HG03103 (cell line): ENCODE measurements around the gene TRIP13.
"Not testable (repeated sequence)": the region's sequence is repeated elsewhere in the genome, so short reads cannot be mapped to it uniquely, and the experiment has no call there.

Experiments used
- ATAC-seq: cut with Tn5 transposase; IDR thresholded peaks from one replicate; pipeline ENCODE4 v1.9.1; 2021; ENCODE audit warnings: low read depth; ENCODE audit not compliant: unreplicated experiment

TRIP13 gene

GRCh38 chr5:934381-934967, 41.8 kb downstream of the TRIP13 start:
- ATAC-seq: not testable (repeated sequence)

DNA sequence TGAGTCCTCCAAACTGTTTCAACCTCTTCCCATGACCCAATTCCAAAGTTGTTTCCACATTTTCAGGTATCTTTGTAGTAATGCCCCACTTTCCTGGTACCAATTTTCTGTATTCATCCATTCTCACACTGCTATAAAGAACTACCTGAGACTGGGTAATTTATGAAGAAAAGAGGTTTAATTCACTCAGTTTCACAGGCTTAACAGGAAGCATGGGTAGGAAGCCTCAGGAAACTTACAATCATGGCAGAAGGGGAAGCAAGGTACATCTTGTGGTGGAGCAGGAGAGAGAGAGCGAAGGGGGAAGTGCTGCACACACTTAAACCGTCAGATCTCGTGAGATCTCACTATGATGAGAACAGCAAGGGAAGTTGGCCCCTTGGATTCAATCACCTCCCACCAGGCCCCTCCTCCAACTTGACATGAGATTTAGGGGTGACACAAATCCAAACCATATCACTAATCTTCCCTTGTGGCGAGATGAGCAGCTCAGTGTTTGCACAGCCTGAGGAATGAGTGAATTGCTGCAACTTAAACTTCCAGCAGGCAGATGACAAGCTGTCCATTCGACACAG, 42.9 kb downstream of the TRIP13 start:
- ATAC-seq: no peak

DNA sequence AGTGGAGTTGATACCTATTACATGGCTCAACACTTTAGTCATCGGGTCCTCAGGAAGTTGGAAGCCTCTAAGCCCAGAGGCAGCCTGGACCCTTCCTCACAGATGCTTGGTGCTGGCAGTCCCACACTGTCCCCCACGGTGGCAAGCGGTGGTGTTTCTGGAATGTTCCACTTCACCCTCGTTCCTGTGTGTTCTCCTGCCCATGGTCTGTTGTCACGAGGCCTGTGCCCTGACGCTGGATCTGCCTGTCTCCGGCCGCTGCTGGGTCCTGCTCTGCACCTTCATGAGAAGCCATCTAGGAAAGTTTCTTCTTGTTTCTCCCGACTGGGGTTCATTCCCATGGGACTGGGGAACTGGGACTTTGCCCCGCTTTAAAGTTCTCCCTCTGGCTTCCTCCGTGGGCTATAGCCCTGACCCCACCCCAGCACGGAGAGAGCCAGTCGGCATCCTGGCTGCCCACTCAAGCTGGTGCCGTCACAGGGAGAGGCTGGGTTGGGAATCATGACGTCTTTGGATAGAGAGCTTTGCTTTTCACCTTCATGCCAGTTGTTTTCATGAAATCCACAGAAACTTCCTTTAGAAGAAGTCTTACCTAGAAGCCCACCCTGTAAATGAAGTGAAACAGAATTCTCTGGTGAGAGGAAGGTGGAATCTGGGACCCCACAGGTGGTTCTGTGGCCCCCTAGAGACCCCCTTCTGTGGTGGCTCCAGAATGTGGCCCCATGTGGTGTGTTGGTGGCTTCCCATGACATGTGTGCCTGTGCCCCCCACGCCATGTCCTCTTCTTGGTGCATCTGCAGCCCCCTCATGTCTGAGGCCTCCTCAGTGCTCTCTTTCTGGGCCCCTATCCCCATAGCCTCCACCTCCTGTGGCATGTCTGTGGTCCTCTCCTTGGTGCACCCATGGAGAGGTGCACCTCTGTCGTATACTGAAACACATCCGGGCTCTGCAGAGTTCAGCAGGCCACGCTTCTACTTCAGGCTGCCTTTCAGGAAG, 43.8 kb downstream of the TRIP13 start:
- ATAC-seq: no peak

- no peak for ATAC-seq
Measured at GRCh38 chr5:937151-937924, 44.7 kb downstream of the TRIP13 start.

GRCh38 chr5:939368-939767, 46.7 kb downstream of the TRIP13 start:
- no peak for ATAC-seq

- ATAC-seq: not testable (repeated sequence)
Measured at GRCh38 chr5:940741-941140, 48.1 kb downstream of the TRIP13 start.

DNA sequence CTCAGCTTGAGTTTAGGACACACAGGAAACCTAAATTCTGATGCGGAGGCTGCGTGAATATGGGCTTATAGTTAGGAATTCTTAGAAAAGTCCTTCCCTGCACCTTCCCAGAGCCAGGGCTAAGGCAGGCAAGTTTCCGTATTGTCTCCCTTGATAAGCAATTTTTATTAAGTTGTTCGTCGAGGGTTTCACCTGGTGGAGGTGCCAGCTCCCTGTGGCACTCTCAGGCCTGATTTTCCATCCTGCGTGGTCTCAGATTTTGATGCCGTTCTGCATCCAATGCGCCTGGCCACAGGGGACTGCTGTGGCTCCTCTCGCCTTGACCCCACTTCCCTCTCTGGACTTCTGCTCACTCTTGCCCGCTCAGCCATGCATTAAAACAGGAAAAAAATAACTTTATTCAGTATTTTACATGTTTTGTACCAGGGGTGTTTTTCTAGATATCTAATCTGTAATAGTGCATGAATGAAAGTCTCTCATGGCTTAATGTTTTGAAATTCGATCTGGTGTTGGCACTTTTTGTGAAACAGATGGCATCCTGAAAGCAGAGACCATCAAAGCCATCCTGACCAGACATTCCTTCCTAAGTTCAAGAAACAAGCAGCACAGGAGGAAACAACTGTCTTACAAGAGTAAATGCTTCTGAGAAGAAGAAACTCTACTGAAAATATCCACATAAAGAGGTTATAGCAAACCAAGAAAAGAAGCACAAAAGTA, 50.7 kb downstream of the TRIP13 start:
- ATAC-seq: no peak

DNA sequence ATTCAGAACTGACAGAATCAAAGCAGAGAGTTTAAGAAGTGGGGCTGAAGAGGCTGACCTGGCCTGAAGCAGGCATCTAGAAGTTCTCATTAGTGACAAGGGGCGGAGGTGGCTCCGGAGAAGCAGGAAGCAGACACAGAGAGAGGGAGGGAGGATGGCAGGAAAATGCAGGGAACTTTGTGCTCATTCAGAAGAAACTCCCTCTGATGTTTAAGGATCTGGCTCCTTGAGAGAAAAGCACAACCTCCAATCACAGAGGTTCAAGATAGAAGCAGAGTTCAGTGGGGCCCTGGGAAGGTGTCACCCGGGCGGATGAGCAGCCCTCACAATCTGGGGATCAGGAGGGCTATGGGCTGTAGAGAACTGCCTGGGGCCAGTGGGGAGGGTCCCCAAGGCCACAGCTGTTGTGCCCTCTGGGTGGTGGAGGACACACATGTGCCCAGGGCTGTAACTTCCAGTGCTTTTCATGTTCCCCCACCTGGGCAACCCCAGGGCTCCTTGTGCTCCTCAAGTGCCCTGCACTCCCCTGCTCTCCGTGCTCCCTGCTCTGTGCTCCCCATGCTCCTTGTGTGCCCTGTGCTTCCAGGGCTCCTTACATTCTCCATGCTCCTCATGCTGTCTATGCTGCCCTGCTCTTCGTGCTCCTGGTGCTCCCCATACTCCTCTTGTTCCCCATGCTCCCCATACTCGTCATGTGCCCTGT, 51.4 kb downstream of the TRIP13 start:
- ATAC-seq: no peak

DNA sequence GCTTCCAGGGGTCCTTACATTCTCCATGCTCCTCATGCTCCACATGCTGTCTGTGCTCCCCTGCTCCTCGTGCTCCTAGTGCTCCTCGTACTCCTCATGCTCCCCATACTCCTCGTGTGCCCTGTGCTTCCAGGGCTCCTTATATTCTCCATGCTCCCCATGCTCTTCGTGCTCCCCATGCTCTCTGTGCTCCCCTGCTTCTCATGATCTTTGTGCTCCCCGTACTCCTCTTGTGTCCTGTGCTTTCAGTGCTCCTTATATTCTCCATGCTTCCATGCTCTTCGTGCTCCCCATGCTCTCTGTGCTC, 51.9 kb downstream of the TRIP13 start:
- ATAC-seq: no peak

DNA sequence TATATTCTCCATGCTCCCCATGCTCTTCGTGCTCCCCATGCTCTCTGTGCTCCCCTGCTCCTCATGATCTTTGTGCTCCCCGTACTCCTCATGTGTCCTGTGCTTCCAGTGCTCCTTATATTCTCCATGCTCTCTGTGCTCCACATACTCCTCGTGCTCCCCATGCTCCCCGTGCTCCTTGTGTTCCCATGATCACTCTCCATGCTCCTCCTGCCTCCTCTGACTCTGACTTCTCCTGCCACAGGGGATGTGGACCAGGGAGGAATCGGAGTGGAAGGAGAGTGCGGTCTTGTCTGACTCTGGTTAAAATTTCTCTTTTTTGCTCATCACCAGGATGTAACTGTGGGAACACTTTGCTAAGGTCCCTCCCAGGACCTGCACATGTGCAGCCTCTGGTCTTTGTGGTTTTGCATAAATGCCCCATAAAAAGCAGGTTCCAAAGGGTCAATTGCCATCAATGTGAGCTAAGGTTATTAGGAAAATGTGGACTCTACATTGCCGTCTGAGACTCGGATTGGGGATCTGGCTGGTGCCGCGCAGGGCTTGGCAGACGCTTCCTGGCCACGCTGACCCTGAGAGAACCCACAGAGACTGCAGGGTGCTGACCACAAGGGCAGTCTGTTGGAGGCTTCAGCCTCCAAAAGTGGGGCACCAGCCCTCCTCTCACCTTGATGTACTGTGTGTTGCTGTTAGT, 52.5 kb downstream of the TRIP13 start:
- no peak for ATAC-seq

GRCh38 chr5:945691-946551, 53.2 kb downstream of the TRIP13 start:
- ATAC-seq: no peak

GRCh38 chr5:946720-947625, 54.3 kb downstream of the TRIP13 start:
- ATAC-seq: no peak

DNA sequence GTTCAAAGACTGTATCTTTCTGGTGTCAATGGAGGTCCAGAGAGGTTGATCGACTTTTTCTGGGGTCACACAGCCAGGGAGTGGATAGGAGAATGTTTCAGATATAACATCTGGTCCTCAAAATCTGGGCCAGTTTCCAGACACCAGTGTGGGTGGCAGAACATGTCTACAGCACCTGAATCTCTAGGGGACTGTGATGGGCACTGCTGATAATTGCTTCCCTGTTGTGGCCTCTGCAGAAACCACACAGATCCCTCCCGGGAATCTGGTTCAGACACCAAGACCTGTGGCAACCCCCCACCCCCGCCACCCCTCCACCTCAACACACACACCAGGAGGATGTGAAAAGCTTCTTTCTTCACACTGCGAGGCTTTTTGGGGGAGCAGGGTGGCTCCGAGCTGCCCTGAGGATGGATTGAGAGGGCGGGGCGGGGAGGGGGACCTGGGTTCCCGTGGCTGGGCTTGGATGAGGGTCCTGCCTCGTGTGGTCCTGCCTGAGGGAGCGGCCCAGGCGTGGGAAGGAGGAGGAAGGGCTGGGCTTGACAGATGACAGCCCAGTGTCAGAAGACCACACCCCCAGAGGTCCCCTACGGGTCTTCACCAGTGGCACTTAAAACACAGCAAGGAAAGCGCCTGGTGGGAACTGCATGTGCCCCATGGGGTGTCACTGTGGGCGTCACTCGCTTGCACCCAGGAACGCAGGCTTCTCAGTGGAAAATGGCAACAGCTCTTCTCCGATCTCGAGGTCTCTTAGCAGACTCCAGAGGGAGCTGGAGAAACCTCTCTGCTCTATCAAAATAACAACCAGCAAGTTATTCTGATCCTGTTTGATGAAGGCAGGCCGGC, 55.2 kb downstream of the TRIP13 start:
- ATAC-seq: no peak

- ATAC-seq: no peak
Measured at GRCh38 chr5:948472-949274, 56.0 kb downstream of the TRIP13 start.

GRCh38 chr5:949275-949543, 56.5 kb downstream of the TRIP13 start:
- no peak for ATAC-seq
